Measurements from ENCODE around the gene SLC43A3. TPM values are rescaled to one million over a fixed set of nuclear protein-coding genes. Genes with fewer than 3 reads are reported as not detected.
"Not testable (repeated sequence)": the region's sequence is repeated elsewhere in the genome, so short reads cannot be mapped to it uniquely, and the experiment has no call there.

The SLC43A3 gene
- total RNA-seq, 1 experiment from 2014 or later = 8.6 TPM

DNA sequence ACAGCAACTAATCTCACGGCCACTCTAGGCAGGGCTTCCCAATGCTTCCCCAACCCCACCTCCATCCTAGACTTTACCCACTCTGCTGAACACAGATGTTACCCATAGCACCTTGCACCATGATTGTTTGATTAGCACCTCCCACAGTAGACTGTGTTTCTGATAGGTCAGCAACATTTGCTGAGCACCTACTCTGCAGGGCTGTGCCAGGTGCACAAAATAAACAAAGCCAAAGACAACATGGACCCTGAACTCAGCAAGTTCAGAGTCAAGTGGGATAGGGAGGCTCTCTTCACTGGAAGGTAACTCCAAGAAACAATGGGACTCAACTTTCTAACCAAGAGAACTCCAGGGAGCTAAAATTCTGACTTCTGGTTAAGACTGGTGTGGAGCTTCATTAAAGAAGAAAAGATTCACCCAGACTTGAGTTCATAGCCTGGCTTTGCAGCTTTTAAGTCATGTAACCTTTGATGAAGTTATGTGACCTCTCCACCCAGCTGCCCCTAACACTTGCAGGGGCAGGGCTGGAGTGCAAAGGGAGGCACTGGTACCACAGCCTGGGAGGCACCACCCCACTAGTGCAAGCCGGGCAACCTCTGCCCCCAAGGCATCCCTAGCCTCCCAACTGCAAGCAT, 26.7 kb upstream of the SLC43A3 start:
- in situ Hi-C loops (cut with HindIII; ENCODE audit: low pct_unique_long_range_greater_than_20kb, low sequenced_read_pairs) (no loop called here), intact Hi-C loops (cut with micrococcal nuclease; ENCODE audit: unreplicated experiment) (loop anchor here (10.0 kb wide), 1 partner anchor 191 kb away; the partner anchor contains the start of gene YPEL4)
- POLR2A ChIA-PET = no interaction called here
- no peak for DNase-seq (ENCODE audit: low read depth, low spot score)
- H3K4me1 ChIP-seq (ENCODE audit: control insufficient read depth, insufficient read depth, low read length) = no peaks in the 10 kb centered on the region
- TF ChIP-seq POLR2AphosphoS5 (IDR thresholded peaks at IDR 0.05; ENCODE audit: low read depth, low read length) = no peak
- TF ChIP-seq, protein P1, sequence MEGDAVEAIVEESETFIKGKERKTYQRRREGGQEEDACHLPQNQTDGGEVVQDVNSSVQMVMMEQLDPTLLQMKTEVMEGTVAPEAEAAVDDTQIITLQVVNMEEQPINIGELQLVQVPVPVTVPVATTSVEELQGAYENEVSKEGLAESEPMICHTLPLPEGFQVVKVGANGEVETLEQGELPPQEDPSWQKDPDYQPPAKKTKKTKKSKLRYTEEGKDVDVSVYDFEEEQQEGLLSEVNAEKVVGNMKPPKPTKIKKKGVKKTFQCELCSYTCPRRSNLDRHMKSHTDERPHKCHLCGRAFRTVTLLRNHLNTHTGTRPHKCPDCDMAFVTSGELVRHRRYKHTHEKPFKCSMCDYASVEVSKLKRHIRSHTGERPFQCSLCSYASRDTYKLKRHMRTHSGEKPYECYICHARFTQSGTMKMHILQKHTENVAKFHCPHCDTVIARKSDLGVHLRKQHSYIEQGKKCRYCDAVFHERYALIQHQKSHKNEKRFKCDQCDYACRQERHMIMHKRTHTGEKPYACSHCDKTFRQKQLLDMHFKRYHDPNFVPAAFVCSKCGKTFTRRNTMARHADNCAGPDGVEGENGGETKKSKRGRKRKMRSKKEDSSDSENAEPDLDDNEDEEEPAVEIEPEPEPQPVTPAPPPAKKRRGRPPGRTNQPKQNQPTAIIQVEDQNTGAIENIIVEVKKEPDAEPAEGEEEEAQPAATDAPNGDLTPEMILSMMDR (IDR thresholded peaks at IDR 0.05) = no peak
- TF ChIP-seq TCF7L2 (IDR thresholded peaks at IDR 0.05; ENCODE audit: low read depth, low read length) = no peak
- TF ChIP-seq REST (IDR thresholded peaks at IDR 0.05; ENCODE audit: insufficient read depth in 1 of 2, low read depth in 2 of 2, low read length in 1 of 2) = no peak
- no peak for TF ChIP-seq SIN3A (IDR thresholded peaks at IDR 0.05; ENCODE audit: borderline replicate concordance, insufficient read depth, low read depth, low read length)
- peaks cover 5% of the 10 kb centered on the region for H3K27me3 ChIP-seq (ENCODE audit: control insufficient read depth, insufficient read depth, low read length)
- H3K4me3 ChIP-seq (ENCODE audit: low read depth in 2 of 2, low read length in 2 of 2) = no peak overlapping the region
- H3K36me3 ChIP-seq (ENCODE audit: control insufficient read depth, insufficient read depth, low read length) = no peaks in the 10 kb centered on the region
- ATAC-seq = no peak
- no peak overlapping the region for H3K27ac ChIP-seq (ENCODE audit: low read length)
- no peaks in the 10 kb centered on the region for H3K9me3 ChIP-seq (ENCODE audit: control insufficient read depth, insufficient read depth, low read depth, low read length)
- CTCF ChIA-PET = no interaction called here
- no TSS peak for BruUV-seq (replicated peaks)

DNA sequence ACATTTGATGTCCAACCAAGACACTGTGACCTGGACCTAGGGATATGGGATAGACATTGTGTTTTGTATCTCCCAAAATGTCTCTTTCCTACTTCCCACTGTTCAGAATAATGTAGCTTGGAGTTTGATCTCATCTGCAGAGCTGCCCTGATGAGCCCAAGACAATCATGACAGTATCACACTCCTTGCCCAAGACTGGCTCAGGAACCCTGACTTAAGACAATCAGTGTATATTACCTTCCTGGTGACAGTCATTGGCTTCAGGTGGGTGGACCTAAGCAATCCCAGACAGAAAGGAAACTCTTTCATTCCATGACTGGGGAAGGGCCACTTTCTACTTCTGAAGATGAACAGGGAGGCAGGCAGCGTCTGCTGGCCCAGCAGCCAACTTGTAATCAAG, 19.1 kb upstream of the SLC43A3 start:
- Histone ChIP-seq H3K9me3 (ENCODE audit: control insufficient read depth, insufficient read depth, low read depth, low read length) (no peaks in the 10 kb centered on the region), H3K27ac (ENCODE audit: low read length) (no peak overlapping the region), H3K4me1 (ENCODE audit: control insufficient read depth, insufficient read depth, low read length) (no peaks in the 10 kb centered on the region), H3K36me3 (ENCODE audit: control insufficient read depth, insufficient read depth, low read length) (no peaks in the 10 kb centered on the region), H3K4me3 (ENCODE audit: low read depth in 2 of 2, low read length in 2 of 2) (no peak overlapping the region), H3K27me3 (ENCODE audit: control insufficient read depth, insufficient read depth, low read length) (no peaks in the 10 kb centered on the region; the same call in 1 of the 2 replicates)
- BruUV-seq (replicated peaks) = no TSS peak
- ChIA-PET CTCF (no interaction called here), POLR2A (no interaction called here)
- TF ChIP-seq TCF7L2 (IDR thresholded peaks at IDR 0.05; ENCODE audit: low read depth, low read length) (no peak), REST (IDR thresholded peaks at IDR 0.05; ENCODE audit: insufficient read depth in 1 of 2, low read depth in 2 of 2, low read length in 1 of 2) (no peak)
- TF ChIP-seq, protein P1 (IDR thresholded peaks at IDR 0.05) = no peak
- ATAC-seq (no peak), DNase-seq (ENCODE audit: low read depth, low spot score) (no peak)
- intact Hi-C loops (cut with micrococcal nuclease; ENCODE audit: unreplicated experiment) = no loop called here
- in situ Hi-C loops (cut with HindIII; ENCODE audit: low pct_unique_long_range_greater_than_20kb, low sequenced_read_pairs) = no loop called here

DNA sequence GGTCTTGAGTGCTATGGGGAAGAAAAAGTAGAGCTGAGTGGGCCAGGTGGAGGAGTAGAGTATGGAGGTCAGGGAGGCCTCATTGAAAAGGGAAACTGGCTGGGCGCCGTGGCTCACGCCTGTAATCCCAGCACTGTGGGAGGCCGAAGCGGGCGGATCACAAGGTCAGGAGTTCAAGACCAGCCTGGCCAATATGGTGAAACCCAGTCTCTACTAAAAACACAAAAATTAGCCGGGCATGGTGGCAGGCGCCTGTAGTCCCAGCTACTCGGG, 18.1 kb upstream of the SLC43A3 start:
- in situ Hi-C loops (cut with HindIII; ENCODE audit: low pct_unique_long_range_greater_than_20kb, low sequenced_read_pairs); H3K4me1 ChIP-seq (ENCODE audit: control insufficient read depth, insufficient read depth, low read length); intact Hi-C loops (cut with micrococcal nuclease; ENCODE audit: unreplicated experiment); BruUV-seq (replicated peaks); H3K27ac ChIP-seq (ENCODE audit: low read length); H3K9me3 ChIP-seq (ENCODE audit: control insufficient read depth, insufficient read depth, low read depth, low read length); POLR2A ChIA-PET; H3K27me3 ChIP-seq (ENCODE audit: control insufficient read depth, insufficient read depth, low read length); H3K4me3 ChIP-seq (ENCODE audit: low read depth in 2 of 2, low read length in 2 of 2); ATAC-seq; H3K36me3 ChIP-seq (ENCODE audit: control insufficient read depth, insufficient read depth, low read length); DNase-seq (ENCODE audit: low read depth, low spot score): not testable (repeated sequence)
- CTCF ChIA-PET = interaction anchor here (1.3 kb wide), 1 partner anchor 13 kb away, joined by 4 read pairs; no protein-coding TSS in a partner anchor

Data from Panc1 (cell line).